Measurements from ENCODE around the gene NDUFS6.
"Not testable (repeated sequence)": the region's sequence is repeated elsewhere in the genome, so short reads cannot be mapped to it uniquely, and the experiment has no call there.

NDUFS6 gene

DNA sequence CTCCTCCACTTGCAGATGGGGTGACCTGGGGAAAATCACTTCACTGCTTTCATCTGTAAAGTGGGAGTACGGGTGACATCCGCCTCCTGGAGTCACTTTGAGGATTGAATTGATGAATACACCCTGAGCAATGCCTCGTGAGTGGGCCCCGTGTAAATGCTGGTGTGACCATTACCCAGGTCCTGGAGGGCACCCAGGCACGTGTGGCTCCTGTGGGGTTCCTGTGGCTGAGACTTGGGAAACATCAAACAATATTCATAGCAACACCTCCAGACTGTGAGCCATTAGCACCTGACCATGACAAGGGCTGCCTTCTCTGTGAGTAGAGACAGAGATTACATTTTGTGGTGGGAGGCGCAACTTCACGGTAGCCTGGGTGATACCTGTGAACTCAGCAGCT is 13.0 kb upstream of the NDUFS6 start:
- H4K20me1 ChIP-seq (ENCODE audit: insufficient read depth, low read length), result no peaks in the 10 kb centered on the region
- H3F3A ChIP-seq (ENCODE audit: insufficient read depth, low read length), result no peaks in the 10 kb centered on the region
- peaks cover 38% of the 10 kb centered on the region for H3K4me1 ChIP-seq (ENCODE audit: insufficient read depth, low read length, severe bottlenecking)
- no peak overlapping the region for H3K9ac ChIP-seq (ENCODE audit: low read length)
- no peaks in the 10 kb centered on the region for H3K9me2 ChIP-seq (ENCODE audit: low read depth, low read length)
- no peaks in the 10 kb centered on the region for H3K79me2 ChIP-seq (ENCODE audit: insufficient read depth, low read length)
- H3K4me3 ChIP-seq (ENCODE audit: low read depth, low read length, poor library complexity, severe bottlenecking), result no peak overlapping the region
- no peak for TF ChIP-seq EZH2 (IDR thresholded peaks at IDR 0.05; ENCODE audit: borderline replicate concordance, low read length)
- TF ChIP-seq, protein P1, sequence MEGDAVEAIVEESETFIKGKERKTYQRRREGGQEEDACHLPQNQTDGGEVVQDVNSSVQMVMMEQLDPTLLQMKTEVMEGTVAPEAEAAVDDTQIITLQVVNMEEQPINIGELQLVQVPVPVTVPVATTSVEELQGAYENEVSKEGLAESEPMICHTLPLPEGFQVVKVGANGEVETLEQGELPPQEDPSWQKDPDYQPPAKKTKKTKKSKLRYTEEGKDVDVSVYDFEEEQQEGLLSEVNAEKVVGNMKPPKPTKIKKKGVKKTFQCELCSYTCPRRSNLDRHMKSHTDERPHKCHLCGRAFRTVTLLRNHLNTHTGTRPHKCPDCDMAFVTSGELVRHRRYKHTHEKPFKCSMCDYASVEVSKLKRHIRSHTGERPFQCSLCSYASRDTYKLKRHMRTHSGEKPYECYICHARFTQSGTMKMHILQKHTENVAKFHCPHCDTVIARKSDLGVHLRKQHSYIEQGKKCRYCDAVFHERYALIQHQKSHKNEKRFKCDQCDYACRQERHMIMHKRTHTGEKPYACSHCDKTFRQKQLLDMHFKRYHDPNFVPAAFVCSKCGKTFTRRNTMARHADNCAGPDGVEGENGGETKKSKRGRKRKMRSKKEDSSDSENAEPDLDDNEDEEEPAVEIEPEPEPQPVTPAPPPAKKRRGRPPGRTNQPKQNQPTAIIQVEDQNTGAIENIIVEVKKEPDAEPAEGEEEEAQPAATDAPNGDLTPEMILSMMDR (IDR thresholded peaks at IDR 0.05; ENCODE audit: low read length), result no peak
- H3K27me3 ChIP-seq (ENCODE audit: insufficient read depth, low read length), result no peaks in the 10 kb centered on the region; the same call in 1 of the 2 replicates
- no peaks in the 10 kb centered on the region for H3K36me3 ChIP-seq (ENCODE audit: insufficient read depth, low read length)
- no peaks in the 10 kb centered on the region for H3K9me3 ChIP-seq (ENCODE audit: low read length)
- H2AFZ ChIP-seq (ENCODE audit: low read length), result no peak overlapping the region
- H3K4me2 ChIP-seq (ENCODE audit: low read length), result no peak overlapping the region
- H3K27ac ChIP-seq (ENCODE audit: low read depth, low read length, poor library complexity, severe bottlenecking), result no peak overlapping the region

DNA sequence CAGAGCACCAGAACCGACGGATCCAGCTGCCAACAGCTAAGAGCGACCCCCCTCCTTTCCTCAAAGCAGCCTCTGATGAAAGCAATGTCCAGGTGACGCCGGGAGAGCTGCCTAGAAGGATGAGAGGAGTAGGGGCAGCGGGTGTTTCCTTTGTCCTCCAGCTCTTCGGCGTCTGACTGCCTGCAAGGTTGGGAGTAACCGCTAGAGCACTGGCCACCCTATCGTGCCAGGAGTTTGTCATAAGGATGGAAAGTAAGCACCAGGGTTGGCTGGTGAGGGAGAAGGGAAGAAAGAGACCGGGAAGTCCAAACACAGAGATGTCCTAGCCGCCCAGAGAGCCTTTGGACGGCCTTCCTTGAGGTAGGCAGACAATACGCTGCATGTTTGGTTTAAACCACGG is 12.4 kb upstream of the NDUFS6 start:
- Histone ChIP-seq H3K9ac (ENCODE audit: low read length) (no peak overlapping the region), H2AFZ (ENCODE audit: low read length) (no peak overlapping the region), H3F3A (ENCODE audit: insufficient read depth, low read length) (no peaks in the 10 kb centered on the region), H3K4me3 (ENCODE audit: low read depth, low read length, poor library complexity, severe bottlenecking) (no peak overlapping the region), H3K9me3 (ENCODE audit: low read length) (no peaks in the 10 kb centered on the region), H3K27me3 (ENCODE audit: insufficient read depth, low read length) (no peaks in the 10 kb centered on the region; the same call in 1 of the 2 replicates), H3K4me2 (ENCODE audit: low read length) (no peak overlapping the region), H3K27ac (ENCODE audit: low read depth, low read length, poor library complexity, severe bottlenecking) (no peak overlapping the region), H3K9me2 (ENCODE audit: low read depth, low read length) (no peaks in the 10 kb centered on the region), H3K4me1 (ENCODE audit: insufficient read depth, low read length, severe bottlenecking) (peaks cover 38% of the 10 kb centered on the region), H4K20me1 (ENCODE audit: insufficient read depth, low read length) (no peaks in the 10 kb centered on the region), H3K36me3 (ENCODE audit: insufficient read depth, low read length) (no peaks in the 10 kb centered on the region), H3K79me2 (ENCODE audit: insufficient read depth, low read length) (no peaks in the 10 kb centered on the region)
- TF ChIP-seq, protein P1 (IDR thresholded peaks at IDR 0.05; ENCODE audit: low read length), result no peak
- TF ChIP-seq EZH2 (IDR thresholded peaks at IDR 0.05; ENCODE audit: borderline replicate concordance, low read length), result no peak

DNA sequence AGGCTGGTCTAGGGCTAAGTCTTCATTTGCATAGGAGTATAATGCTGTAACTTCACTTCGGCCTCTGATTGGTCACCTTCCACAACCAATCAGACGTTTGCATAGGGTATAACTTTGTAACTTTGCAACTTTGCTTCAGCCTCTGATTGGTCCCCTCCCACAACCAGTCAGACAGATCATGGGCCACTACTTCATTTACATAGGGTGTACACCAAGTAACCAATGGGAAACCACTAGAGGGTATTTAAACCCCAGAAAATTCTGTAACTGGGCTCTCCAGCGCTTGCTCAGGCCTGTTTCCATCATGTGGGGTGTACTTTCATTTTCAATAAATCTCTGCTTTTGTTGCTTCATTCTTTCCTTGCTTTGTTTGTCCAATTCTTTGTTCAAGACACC is 11.8 kb upstream of the NDUFS6 start:
- H3K79me2 ChIP-seq (ENCODE audit: insufficient read depth, low read length); H4K20me1 ChIP-seq (ENCODE audit: insufficient read depth, low read length); H3K4me3 ChIP-seq (ENCODE audit: low read depth, low read length, poor library complexity, severe bottlenecking); H3K9me3 ChIP-seq (ENCODE audit: low read length); H2AFZ ChIP-seq (ENCODE audit: low read length); H3K4me2 ChIP-seq (ENCODE audit: low read length); H3K9ac ChIP-seq (ENCODE audit: low read length); H3K9me2 ChIP-seq (ENCODE audit: low read depth, low read length); H3K27ac ChIP-seq (ENCODE audit: low read depth, low read length, poor library complexity, severe bottlenecking); H3F3A ChIP-seq (ENCODE audit: insufficient read depth, low read length); H3K27me3 ChIP-seq (ENCODE audit: insufficient read depth, low read length); H3K36me3 ChIP-seq (ENCODE audit: insufficient read depth, low read length): not testable (repeated sequence)
- peaks cover 41% of the 10 kb centered on the region for H3K4me1 ChIP-seq (ENCODE audit: insufficient read depth, low read length, severe bottlenecking)

DNA sequence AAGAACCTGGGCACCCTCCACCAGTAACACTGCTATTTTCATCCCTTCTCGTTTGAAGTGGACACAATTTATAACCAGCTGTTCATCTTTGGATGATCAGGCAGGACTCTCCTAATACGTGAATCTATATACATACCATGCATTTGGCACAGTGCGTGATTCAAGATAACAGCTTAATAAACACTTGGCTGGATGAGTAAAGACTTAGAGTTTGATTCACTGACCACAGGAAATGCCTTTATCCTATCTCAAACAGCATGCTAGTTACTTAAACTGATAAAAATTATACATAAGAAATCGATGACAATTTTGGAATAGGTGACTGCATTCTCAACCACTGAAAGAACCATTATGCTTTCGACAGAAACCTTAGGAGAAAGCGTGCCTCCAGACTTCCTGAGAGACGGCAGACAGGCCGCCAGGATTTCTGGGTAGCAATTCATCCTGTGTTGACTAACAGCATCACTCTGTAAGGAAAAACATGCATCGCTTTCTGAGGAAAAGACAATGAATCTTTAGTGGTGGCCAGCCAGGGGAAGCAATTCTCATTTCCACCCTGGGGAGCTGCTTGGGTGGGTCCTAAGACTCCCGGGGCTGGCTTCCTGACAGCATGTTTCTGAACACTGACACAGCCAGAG is 11.3 kb upstream of the NDUFS6 start:
- H3K79me2 ChIP-seq (ENCODE audit: insufficient read depth, low read length), result no peaks in the 10 kb centered on the region
- no peak overlapping the region for H3K4me3 ChIP-seq (ENCODE audit: low read depth, low read length, poor library complexity, severe bottlenecking)
- H3K9me3 ChIP-seq (ENCODE audit: low read length), result no peaks in the 10 kb centered on the region
- no peak overlapping the region for H3K4me2 ChIP-seq (ENCODE audit: low read length)
- H3K9me2 ChIP-seq (ENCODE audit: low read depth, low read length), result no peaks in the 10 kb centered on the region
- H4K20me1 ChIP-seq (ENCODE audit: insufficient read depth, low read length), result no peaks in the 10 kb centered on the region
- H3K27ac ChIP-seq (ENCODE audit: low read depth, low read length, poor library complexity, severe bottlenecking), result no peak overlapping the region
- H3K9ac ChIP-seq (ENCODE audit: low read length), result no peak overlapping the region
- no peaks in the 10 kb centered on the region for H3K36me3 ChIP-seq (ENCODE audit: insufficient read depth, low read length)
- no peak overlapping the region for H2AFZ ChIP-seq (ENCODE audit: low read length)
- no peaks in the 10 kb centered on the region; the same call in 1 of the 2 replicates for H3K27me3 ChIP-seq (ENCODE audit: insufficient read depth, low read length)
- H3F3A ChIP-seq (ENCODE audit: insufficient read depth, low read length), result no peaks in the 10 kb centered on the region
- peaks cover 42% of the 10 kb centered on the region for H3K4me1 ChIP-seq (ENCODE audit: insufficient read depth, low read length, severe bottlenecking)
- no peak for TF ChIP-seq EZH2 (IDR thresholded peaks at IDR 0.05; ENCODE audit: borderline replicate concordance, low read length)
- TF ChIP-seq, protein P1 (IDR thresholded peaks at IDR 0.05; ENCODE audit: low read length), result no peak
